ENCODE results near the gene POLR2L.

DNA sequence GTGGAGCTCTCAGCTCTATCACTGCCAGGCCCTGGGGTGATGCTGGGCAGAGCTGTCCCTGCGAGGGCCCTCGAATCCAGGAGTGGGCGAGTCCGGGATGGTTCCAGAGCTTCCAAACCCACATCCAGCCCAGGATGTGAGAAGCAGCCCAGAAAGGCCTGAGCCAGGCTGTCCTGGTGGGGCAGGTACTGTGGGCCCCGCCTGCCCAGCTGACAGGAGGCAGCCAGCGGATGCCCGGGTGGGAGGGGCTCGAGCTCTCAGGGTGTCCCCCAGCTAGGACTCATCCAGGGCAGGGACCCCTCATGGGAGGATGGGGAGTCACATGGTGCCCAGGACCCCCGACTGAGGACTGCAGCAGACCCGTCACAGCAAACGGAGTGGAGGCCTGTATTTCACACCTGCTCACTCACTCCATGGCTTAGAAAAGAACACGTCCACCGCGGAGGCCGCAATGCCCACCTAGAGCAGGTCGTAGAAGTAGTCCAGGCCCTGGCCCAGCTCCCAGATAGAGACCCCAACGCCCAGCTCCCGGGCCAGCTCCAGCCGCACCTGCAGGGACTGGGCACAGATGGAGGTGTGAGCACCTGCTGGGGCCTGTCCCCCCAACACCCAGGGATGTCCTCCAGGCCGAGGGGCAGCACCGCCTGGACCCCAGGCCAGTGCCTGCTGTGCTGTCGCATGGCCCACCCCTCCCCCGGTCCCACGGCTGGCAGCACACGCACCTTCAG is 27.2 kb upstream of the POLR2L start:
- TF ChIP-seq, protein P1, sequence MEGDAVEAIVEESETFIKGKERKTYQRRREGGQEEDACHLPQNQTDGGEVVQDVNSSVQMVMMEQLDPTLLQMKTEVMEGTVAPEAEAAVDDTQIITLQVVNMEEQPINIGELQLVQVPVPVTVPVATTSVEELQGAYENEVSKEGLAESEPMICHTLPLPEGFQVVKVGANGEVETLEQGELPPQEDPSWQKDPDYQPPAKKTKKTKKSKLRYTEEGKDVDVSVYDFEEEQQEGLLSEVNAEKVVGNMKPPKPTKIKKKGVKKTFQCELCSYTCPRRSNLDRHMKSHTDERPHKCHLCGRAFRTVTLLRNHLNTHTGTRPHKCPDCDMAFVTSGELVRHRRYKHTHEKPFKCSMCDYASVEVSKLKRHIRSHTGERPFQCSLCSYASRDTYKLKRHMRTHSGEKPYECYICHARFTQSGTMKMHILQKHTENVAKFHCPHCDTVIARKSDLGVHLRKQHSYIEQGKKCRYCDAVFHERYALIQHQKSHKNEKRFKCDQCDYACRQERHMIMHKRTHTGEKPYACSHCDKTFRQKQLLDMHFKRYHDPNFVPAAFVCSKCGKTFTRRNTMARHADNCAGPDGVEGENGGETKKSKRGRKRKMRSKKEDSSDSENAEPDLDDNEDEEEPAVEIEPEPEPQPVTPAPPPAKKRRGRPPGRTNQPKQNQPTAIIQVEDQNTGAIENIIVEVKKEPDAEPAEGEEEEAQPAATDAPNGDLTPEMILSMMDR (IDR thresholded peaks at IDR 0.05 in 4 of 5, conservative IDR thresholded peaks at IDR 0.05 in 1 of 5), result no peak
- no peak for TF ChIP-seq POLR2A (IDR thresholded peaks at IDR 0.05)
